ENCODE measurements around the gene TMEFF2. TPM values are rescaled to one million over a fixed set of nuclear protein-coding genes. Genes with fewer than 3 reads are reported as not detected.

Gene TMEFF2
- total and polyA plus RNA-seq, 10 donors: not detected

GRCh38 chr2:192026825-192027120, 168.0 kb downstream of the TMEFF2 start:
- intact Hi-C loops (cut with DNase I; ENCODE audit: low total_unique reads): no loop called here
- Histone ChIP-seq H3K36me3 (no peaks in the 10 kb centered on the region), H3K9me3 (no peaks in the 10 kb centered on the region), H3K27ac (no peak overlapping the region), H3K4me1 (no peaks in the 10 kb centered on the region), H3K27me3 (replicated peaks in 1 of 7) (no peaks in the 10 kb centered on the region), H3K4me3 (no peak overlapping the region)
- no peak for TF ChIP-seq CTCF (IDR thresholded peaks at IDR 0.05 in 8 of 11, conservative IDR thresholded peaks at IDR 0.05 in 3 of 11)
- no peak for TF ChIP-seq POLR2AphosphoS5 (IDR thresholded peaks at IDR 0.05)
- no peak for TF ChIP-seq POLR2A (IDR thresholded peaks at IDR 0.05)
- WGBS, 5 donors: 72 to 87% (median 85%) methylated on average over 1 of the region's 1 CpG
- DNase-seq: no peak

- intact Hi-C loops (cut with DNase I; ENCODE audit: low total_unique reads): no loop called here
- H3K4me3 ChIP-seq: no peak overlapping the region
- no peaks in the 10 kb centered on the region for H3K36me3 ChIP-seq
- H3K27ac ChIP-seq: peak overlapping the region in 2 of 8 donors; percentile 11 to 22
- 53 to 67% (median 61%) methylated on average over 7 of the region's 7 CpGs for WGBS, 5 donors
- H3K27me3 ChIP-seq (replicated peaks in 1 of 7): no peaks in the 10 kb centered on the region
- TF ChIP-seq POLR2AphosphoS5 (IDR thresholded peaks at IDR 0.05) (no peak), CTCF (IDR thresholded peaks at IDR 0.05 in 8 of 11, conservative IDR thresholded peaks at IDR 0.05 in 3 of 11) (no peak), POLR2A (IDR thresholded peaks at IDR 0.05) (no peak)
- H3K4me1 ChIP-seq: no peaks in the 10 kb centered on the region
- no peaks in the 10 kb centered on the region for H3K9me3 ChIP-seq
- DNase-seq: no peak
Measured at GRCh38 chr2:192026059-192026824, 168.5 kb downstream of the TMEFF2 start.

GRCh38 chr2:192025637-192026036, 169.1 kb downstream of the TMEFF2 start:
- intact Hi-C loops (cut with DNase I; ENCODE audit: low total_unique reads): no loop called here
- Histone ChIP-seq H3K9me3 (no peaks in the 10 kb centered on the region), H3K27ac (peak overlapping the region in 2 of 8 donors; percentile 11 to 22), H3K27me3 (replicated peaks in 1 of 7) (no peaks in the 10 kb centered on the region), H3K4me3 (no peak overlapping the region), H3K36me3 (no peaks in the 10 kb centered on the region), H3K4me1 (no peaks in the 10 kb centered on the region)
- DNase-seq: no peak
- no peak for TF ChIP-seq CTCF (IDR thresholded peaks at IDR 0.05 in 8 of 11, conservative IDR thresholded peaks at IDR 0.05 in 3 of 11)
- no peak for TF ChIP-seq POLR2A (IDR thresholded peaks at IDR 0.05)
- TF ChIP-seq POLR2AphosphoS5 (IDR thresholded peaks at IDR 0.05): no peak
- WGBS, 5 donors: 67 to 88% (median 73%) methylated on average over 4 of the region's 4 CpGs

- Histone ChIP-seq H3K27me3 (replicated peaks in 1 of 7) (no peaks in the 10 kb centered on the region), H3K4me3 (no peak overlapping the region), H3K9me3 (no peaks in the 10 kb centered on the region), H3K36me3 (no peaks in the 10 kb centered on the region), H3K4me1 (no peaks in the 10 kb centered on the region), H3K27ac (no peak overlapping the region)
- intact Hi-C loops (cut with DNase I; ENCODE audit: low total_unique reads): no loop called here
- WGBS, 5 donors: 84 to 95% (median 91%) methylated on average over 3 of the region's 3 CpGs
- TF ChIP-seq POLR2AphosphoS5 (IDR thresholded peaks at IDR 0.05): no peak
- no peak for TF ChIP-seq POLR2A (IDR thresholded peaks at IDR 0.05)
- no peak for TF ChIP-seq CTCF (IDR thresholded peaks at IDR 0.05 in 8 of 11, conservative IDR thresholded peaks at IDR 0.05 in 3 of 11)
- DNase-seq: no peak
Measured at GRCh38 chr2:192023006-192023405, 171.7 kb downstream of the TMEFF2 start.

All from spleen (tissue), 11 donors.